Activated naive CD8-positive, alpha-beta T cell treated with anti-CD3 and anti-CD28 coated beads, Interleukin-2, amount 50 U/mL, for 24 hours (primary cell): ENCODE measurements around the gene AKAP13.
"Not testable (repeated sequence)": the region's sequence is repeated elsewhere in the genome, so short reads cannot be mapped to it uniquely, and the experiment has no call there.

Experiments used
- ATAC-seq: fragments of 150-1000 bp; cut with Tn5 transposase; one replicate; pipeline ENCODE4 v1.10.0; 2021
- DNase-seq: peaks from one replicate; pipeline ENCODE4 v3.0.0; 2021
- H3K27ac Mint-ChIP-seq: one replicate; pipeline ENCODE4 v1.8.0; 2021; ENCODE audit warnings: mild to moderate bottlenecking, mixed read lengths
- H3K27me3 Mint-ChIP-seq: one replicate; pipeline ENCODE4 v1.8.0; 2021; ENCODE audit warnings: mixed read lengths
- H3K36me3 Mint-ChIP-seq: one replicate; pipeline ENCODE4 v1.8.0; 2021; ENCODE audit warnings: low read depth, mixed read lengths
- H3K4me1 Mint-ChIP-seq: one replicate; pipeline ENCODE4 v1.8.0; 2021; ENCODE audit warnings: mixed read lengths
- H3K4me3 Mint-ChIP-seq: one replicate; pipeline ENCODE4 v1.8.0; 2021; ENCODE audit warnings: mild to moderate bottlenecking, moderate library complexity, mixed read lengths
- H3K9me3 Mint-ChIP-seq: one replicate; pipeline ENCODE4 v1.8.0; 2021; ENCODE audit warnings: mixed read lengths

The AKAP13 gene, protein sequence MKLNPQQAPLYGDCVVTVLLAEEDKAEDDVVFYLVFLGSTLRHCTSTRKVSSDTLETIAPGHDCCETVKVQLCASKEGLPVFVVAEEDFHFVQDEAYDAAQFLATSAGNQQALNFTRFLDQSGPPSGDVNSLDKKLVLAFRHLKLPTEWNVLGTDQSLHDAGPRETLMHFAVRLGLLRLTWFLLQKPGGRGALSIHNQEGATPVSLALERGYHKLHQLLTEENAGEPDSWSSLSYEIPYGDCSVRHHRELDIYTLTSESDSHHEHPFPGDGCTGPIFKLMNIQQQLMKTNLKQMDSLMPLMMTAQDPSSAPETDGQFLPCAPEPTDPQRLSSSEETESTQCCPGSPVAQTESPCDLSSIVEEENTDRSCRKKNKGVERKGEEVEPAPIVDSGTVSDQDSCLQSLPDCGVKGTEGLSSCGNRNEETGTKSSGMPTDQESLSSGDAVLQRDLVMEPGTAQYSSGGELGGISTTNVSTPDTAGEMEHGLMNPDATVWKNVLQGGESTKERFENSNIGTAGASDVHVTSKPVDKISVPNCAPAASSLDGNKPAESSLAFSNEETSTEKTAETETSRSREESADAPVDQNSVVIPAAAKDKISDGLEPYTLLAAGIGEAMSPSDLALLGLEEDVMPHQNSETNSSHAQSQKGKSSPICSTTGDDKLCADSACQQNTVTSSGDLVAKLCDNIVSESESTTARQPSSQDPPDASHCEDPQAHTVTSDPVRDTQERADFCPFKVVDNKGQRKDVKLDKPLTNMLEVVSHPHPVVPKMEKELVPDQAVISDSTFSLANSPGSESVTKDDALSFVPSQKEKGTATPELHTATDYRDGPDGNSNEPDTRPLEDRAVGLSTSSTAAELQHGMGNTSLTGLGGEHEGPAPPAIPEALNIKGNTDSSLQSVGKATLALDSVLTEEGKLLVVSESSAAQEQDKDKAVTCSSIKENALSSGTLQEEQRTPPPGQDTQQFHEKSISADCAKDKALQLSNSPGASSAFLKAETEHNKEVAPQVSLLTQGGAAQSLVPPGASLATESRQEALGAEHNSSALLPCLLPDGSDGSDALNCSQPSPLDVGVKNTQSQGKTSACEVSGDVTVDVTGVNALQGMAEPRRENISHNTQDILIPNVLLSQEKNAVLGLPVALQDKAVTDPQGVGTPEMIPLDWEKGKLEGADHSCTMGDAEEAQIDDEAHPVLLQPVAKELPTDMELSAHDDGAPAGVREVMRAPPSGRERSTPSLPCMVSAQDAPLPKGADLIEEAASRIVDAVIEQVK (N-terminal part only)

GRCh38 chr15:85380217-85380811, at the start of gene AKAP13:
Gene AKAP13, plus strand, starts transcription at chr15:85380603. Its CDS starts 105,118 bp downstream, at chr15:85485721.
- peak within 1 kb of the TSS; percentile 93 for H3K27ac Mint-ChIP-seq
- H3K4me1 Mint-ChIP-seq: peaks cover 65% of the 10 kb centered on the region
- peaks cover 2% of the 10 kb centered on the region for H3K27me3 Mint-ChIP-seq
- peak within 1 kb of the TSS; percentile 90 for H3K4me3 Mint-ChIP-seq
- peaks cover 12% of the 10 kb centered on the region for H3K36me3 Mint-ChIP-seq
- DNase-seq (peak; percentile 94), ATAC-seq (peak; percentile 88)
- no peaks in the 10 kb centered on the region for H3K9me3 Mint-ChIP-seq

- Mint-ChIP-seq H3K27me3 (no peaks in the 10 kb centered on the region), H3K4me1 (peaks cover 60% of the 10 kb centered on the region), H3K9me3 (no peaks in the 10 kb centered on the region), H3K4me3 (peak overlapping the region; percentile 85), H3K27ac (peak overlapping the region; percentile 85), H3K36me3 (peaks cover 4% of the 10 kb centered on the region)
- DNase-seq (peak; percentile 76), ATAC-seq (peak; percentile 91)
Observed at GRCh38 chr15:85330901-85331588, 49.4 kb upstream of the AKAP13 start.

DNA sequence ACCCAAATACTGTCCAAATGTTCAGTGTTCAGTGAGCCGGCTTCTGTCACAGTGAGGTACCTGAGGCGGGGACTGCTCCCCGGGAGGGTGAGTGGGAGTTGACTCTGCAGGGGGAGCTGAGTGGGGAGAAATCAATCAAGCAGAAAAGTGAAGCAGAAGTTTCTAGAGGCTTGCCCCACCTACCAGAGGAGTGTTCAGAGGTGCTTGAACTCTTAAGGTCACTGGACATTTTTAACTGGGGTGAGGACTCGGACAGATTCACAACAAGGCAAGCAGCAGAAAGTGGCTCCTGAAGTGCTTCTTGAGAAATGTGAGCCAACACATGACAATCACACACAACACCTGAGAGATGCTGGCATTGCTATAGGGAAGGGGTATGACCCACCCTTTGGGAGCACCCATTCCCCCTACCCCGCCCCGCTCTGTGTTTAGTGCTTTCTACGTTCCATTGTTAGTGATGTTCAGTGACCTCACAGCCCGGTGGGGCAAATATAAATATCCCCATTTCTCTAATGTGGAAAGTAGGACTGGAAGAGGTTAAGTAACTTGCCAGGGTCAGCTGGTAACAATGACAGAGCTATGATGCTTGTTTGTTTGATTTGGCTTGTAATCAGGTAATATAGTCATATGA, 48.6 kb upstream of the AKAP13 start:
- no peaks in the 10 kb centered on the region for H3K27me3 Mint-ChIP-seq
- H3K9me3 Mint-ChIP-seq: no peaks in the 10 kb centered on the region
- ATAC-seq: no peak
- peaks cover 4% of the 10 kb centered on the region for H3K36me3 Mint-ChIP-seq
- no peak for DNase-seq
- peak overlapping the region; percentile 85 for H3K27ac Mint-ChIP-seq
- H3K4me1 Mint-ChIP-seq: peaks cover 53% of the 10 kb centered on the region
- H3K4me3 Mint-ChIP-seq: peak overlapping the region; percentile 85

- ATAC-seq (no peak), DNase-seq (no peak)
- H3K36me3 Mint-ChIP-seq: peaks cover 4% of the 10 kb centered on the region
- no peaks in the 10 kb centered on the region for H3K27me3 Mint-ChIP-seq
- no peak overlapping the region for H3K27ac Mint-ChIP-seq
- no peak overlapping the region for H3K4me3 Mint-ChIP-seq
- H3K9me3 Mint-ChIP-seq: no peaks in the 10 kb centered on the region
- H3K4me1 Mint-ChIP-seq: peaks cover 48% of the 10 kb centered on the region
Observed at GRCh38 chr15:85333132-85333831, 47.1 kb upstream of the AKAP13 start.

- H3K4me1 Mint-ChIP-seq: peaks cover 40% of the 10 kb centered on the region
- H3K27ac Mint-ChIP-seq: no peak overlapping the region
- DNase-seq (no peak), ATAC-seq (no peak)
- peaks cover 4% of the 10 kb centered on the region for H3K36me3 Mint-ChIP-seq
- no peaks in the 10 kb centered on the region for H3K9me3 Mint-ChIP-seq
- no peak overlapping the region for H3K4me3 Mint-ChIP-seq
- no peaks in the 10 kb centered on the region for H3K27me3 Mint-ChIP-seq
Observed at GRCh38 chr15:85334241-85334640, 46.2 kb upstream of the AKAP13 start.

- Mint-ChIP-seq H3K4me1 (peaks cover 29% of the 10 kb centered on the region), H3K4me3 (no peak overlapping the region), H3K27me3 (no peaks in the 10 kb centered on the region), H3K36me3 (peaks cover 4% of the 10 kb centered on the region), H3K27ac (no peak overlapping the region), H3K9me3 (no peaks in the 10 kb centered on the region)
- ATAC-seq (no peak), DNase-seq (no peak)
Observed at GRCh38 chr15:85335193-85335942, 45.0 kb upstream of the AKAP13 start.

- peaks cover 22% of the 10 kb centered on the region for H3K4me1 Mint-ChIP-seq
- H3K9me3 Mint-ChIP-seq: no peaks in the 10 kb centered on the region
- no peak for ATAC-seq
- no peaks in the 10 kb centered on the region for H3K27me3 Mint-ChIP-seq
- H3K36me3 Mint-ChIP-seq: no peaks in the 10 kb centered on the region
- H3K27ac Mint-ChIP-seq: no peak overlapping the region
- H3K4me3 Mint-ChIP-seq: no peak overlapping the region
- DNase-seq: no peak
Observed at GRCh38 chr15:85336880-85337279, 43.5 kb upstream of the AKAP13 start.

DNA sequence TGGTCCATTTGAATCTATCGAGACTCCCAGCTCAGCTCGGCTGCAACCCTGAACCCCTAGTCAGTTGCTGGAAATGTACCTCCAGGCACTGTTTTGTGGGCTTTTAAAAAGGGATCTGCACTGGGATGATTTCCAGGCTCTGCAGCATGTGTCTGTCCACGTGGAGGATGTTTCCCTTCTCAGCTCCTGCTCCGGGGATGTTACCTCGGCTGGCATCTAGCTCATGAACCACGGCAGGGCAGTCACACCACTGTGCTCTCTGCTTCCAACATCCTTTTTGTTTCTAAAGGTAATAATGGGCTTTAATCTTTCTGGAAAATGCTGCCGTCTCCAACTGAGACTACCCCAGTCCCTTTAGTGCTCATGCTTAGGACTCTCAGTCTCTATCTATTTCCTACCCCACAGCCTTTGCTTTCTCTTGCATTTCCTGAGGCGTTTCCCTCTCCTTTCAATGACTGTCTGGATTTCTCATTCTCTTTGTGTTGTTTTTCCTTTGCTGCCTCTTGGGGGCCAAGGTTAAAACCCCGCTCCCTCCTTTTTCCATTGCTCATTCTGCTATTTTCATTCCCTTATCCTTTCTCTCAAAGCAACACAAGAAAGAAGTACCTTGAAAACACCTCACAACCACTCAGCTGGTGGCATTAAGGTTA, 42.9 kb upstream of the AKAP13 start:
- H3K27ac Mint-ChIP-seq: no peak overlapping the region
- no peaks in the 10 kb centered on the region for H3K36me3 Mint-ChIP-seq

DNA sequence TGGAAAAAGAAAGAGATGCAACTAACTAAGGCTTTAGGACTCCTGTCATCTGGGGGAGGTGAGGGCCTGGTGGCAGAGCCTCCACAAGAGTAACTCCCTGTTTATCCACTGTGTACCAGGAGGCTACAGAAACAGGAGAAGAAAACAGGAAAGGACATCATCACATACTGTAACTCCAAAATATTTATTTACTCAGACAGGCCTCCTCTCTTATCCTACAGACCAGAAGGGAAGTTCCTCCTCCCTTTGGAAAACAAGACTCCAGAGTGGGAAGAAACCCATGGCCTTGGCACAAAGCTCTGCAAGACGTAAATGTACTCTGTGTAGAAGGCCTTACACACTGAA, 40.1 kb upstream of the AKAP13 start:
- DNase-seq (no peak), ATAC-seq (no peak)
- Mint-ChIP-seq H3K9me3 (no peaks in the 10 kb centered on the region), H3K4me1 (peaks cover 12% of the 10 kb centered on the region), H3K4me3 (no peak overlapping the region), H3K36me3 (no peaks in the 10 kb centered on the region), H3K27me3 (no peaks in the 10 kb centered on the region), H3K27ac (no peak overlapping the region)

More for the DNA sequence above, 42.9 kb upstream of the AKAP13 start:
- ATAC-seq (no peak), DNase-seq (no peak)
- Mint-ChIP-seq H3K27me3 (no peaks in the 10 kb centered on the region), H3K9me3 (no peaks in the 10 kb centered on the region), H3K4me3 (no peak overlapping the region), H3K4me1 (peaks cover 17% of the 10 kb centered on the region)

DNA sequence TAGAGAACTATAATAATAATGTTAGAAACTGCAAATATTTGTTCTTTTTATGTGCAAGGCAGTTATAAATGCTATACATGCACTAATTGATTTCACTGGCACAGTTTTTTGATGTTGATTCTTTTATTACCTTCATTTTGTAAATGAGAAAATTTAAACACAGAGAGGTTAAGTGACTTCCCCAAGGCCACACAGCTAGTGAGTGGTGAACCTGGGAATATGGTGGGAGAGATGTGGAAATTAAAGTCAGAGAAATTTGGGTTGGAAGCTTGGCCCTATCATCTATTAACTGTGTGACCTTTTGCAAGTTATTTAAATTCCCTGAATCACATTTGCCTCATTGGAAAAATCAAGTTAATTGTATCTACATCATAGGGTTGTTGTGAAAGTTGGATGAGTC, 39.6 kb upstream of the AKAP13 start:
- H3K27me3 Mint-ChIP-seq: no peaks in the 10 kb centered on the region
- H3K36me3 Mint-ChIP-seq: no peaks in the 10 kb centered on the region
- no peak for DNase-seq
- no peak overlapping the region for H3K27ac Mint-ChIP-seq
- no peak overlapping the region for H3K4me3 Mint-ChIP-seq
- peaks cover 13% of the 10 kb centered on the region for H3K4me1 Mint-ChIP-seq
- ATAC-seq: no peak
- no peaks in the 10 kb centered on the region for H3K9me3 Mint-ChIP-seq

- H3K27ac Mint-ChIP-seq, DNase-seq, H3K9me3 Mint-ChIP-seq, H3K27me3 Mint-ChIP-seq, H3K36me3 Mint-ChIP-seq, H3K4me3 Mint-ChIP-seq, ATAC-seq: not testable (repeated sequence)
- H3K4me1 Mint-ChIP-seq: peaks cover 21% of the 10 kb centered on the region
Observed at GRCh38 chr15:85342163-85342562, 38.2 kb upstream of the AKAP13 start.

- H3K9me3 Mint-ChIP-seq, ATAC-seq, H3K27ac Mint-ChIP-seq, H3K36me3 Mint-ChIP-seq, H3K27me3 Mint-ChIP-seq, DNase-seq, H3K4me3 Mint-ChIP-seq: not testable (repeated sequence)
- H3K4me1 Mint-ChIP-seq: peaks cover 29% of the 10 kb centered on the region
Observed at GRCh38 chr15:85343443-85343842, 37.0 kb upstream of the AKAP13 start.
